ENCODE results near the gene SIX1. TPM values are rescaled to one million over a fixed set of nuclear protein-coding genes. Genes with fewer than 3 reads are reported as not detected.
A peak's percentile ranks its signal among the peaks of the same experiment; 100 is the strongest.

The SIX1 gene
- total and polyA plus RNA-seq, 2 of the 13 experiments (the other 11 are each of a cell fraction or from before 2014, with no cell fraction given): 1.7 to 6.5 TPM

GRCh38 chr14:60648249-60648933, 886 bp downstream of the SIX1 start (continued):
- TF ChIP-seq ZNF746 (CRISPR knock-in tag; IDR thresholded peaks at IDR 0.05) (no peak), ADNP (CRISPR knock-in tag; IDR thresholded peaks at IDR 0.05) (no peak), NR2C2 (CRISPR knock-in tag; IDR thresholded peaks at IDR 0.05; ENCODE audit: borderline replicate concordance) (0 out of 2 replicates have a peak, but pooled peaks have one; percentile 39), ATF3 (CRISPR knock-in tag; IDR thresholded peaks at IDR 0.05) (no peak), BHLHE40 (IDR thresholded peaks at IDR 0.05; ENCODE audit: low read length) (no peak), ZFP36L2 (CRISPR knock-in tag; IDR thresholded peaks at IDR 0.05) (no peak), POLR2A (IDR thresholded peaks at IDR 0.05; ENCODE audit: insufficient read depth in 1 of 2, low read depth in 2 of 2, low read length in 2 of 2) (no peak), SP1 (IDR thresholded peaks at IDR 0.05) (no peak), SP1 (CRISPR knock-in tag; IDR thresholded peaks at IDR 0.05) (no peak), ZNF543 (CRISPR knock-in tag; IDR thresholded peaks at IDR 0.05) (no peak; the same call in 1 of the 2 replicates), GABPB1 (CRISPR knock-in tag; IDR thresholded peaks at IDR 0.05) (no peak), THYN1 (CRISPR knock-in tag; IDR thresholded peaks at IDR 0.05; ENCODE audit: borderline replicate concordance, low read depth) (no peak), GLI4 (CRISPR knock-in tag; IDR thresholded peaks at IDR 0.05; ENCODE audit: borderline replicate concordance) (no peak), ZBTB46 (CRISPR knock-in tag; IDR thresholded peaks at IDR 0.05; ENCODE audit: borderline replicate concordance) (no peak), ZEB1 (IDR thresholded peaks at IDR 0.05; ENCODE audit: insufficient replicate concordance, low read depth) (peak; percentile 25), JUNB (CRISPR knock-in tag; IDR thresholded peaks at IDR 0.05; ENCODE audit: borderline replicate concordance) (no peak), TCF12 (IDR thresholded peaks at IDR 0.05) (no peak), TCF12 (CRISPR knock-in tag; IDR thresholded peaks at IDR 0.05) (no peak), ZNF235 (CRISPR knock-in tag; IDR thresholded peaks at IDR 0.05; ENCODE audit: borderline replicate concordance) (no peak), ZNF232 (CRISPR knock-in tag; IDR thresholded peaks at IDR 0.05; ENCODE audit: borderline replicate concordance) (no peak), HNRNPLL (IDR thresholded peaks at IDR 0.05; ENCODE audit: low read depth, low read length, poor library complexity, severe bottlenecking) (no peak), ZNF607 (CRISPR knock-in tag; IDR thresholded peaks at IDR 0.05; ENCODE audit: borderline replicate concordance) (no peak; the same call in 1 of the 2 replicates), RFX3 (CRISPR knock-in tag; IDR thresholded peaks at IDR 0.05) (no peak), ZNF280B (CRISPR knock-in tag; IDR thresholded peaks at IDR 0.05; ENCODE audit: borderline replicate concordance) (no peak), ZNF678 (CRISPR knock-in tag; IDR thresholded peaks at IDR 0.05) (0 out of 2 replicates have a peak, but pooled peaks have one; percentile 28), NBN (conservative IDR thresholded peaks at IDR 0.05) (no peak), SP5 (CRISPR knock-in tag; IDR thresholded peaks at IDR 0.05; ENCODE audit: borderline replicate concordance, low read depth) (no peak), ZNF124 (CRISPR knock-in tag; IDR thresholded peaks at IDR 0.05) (no peak), NFKBIZ (CRISPR knock-in tag; IDR thresholded peaks at IDR 0.05) (no peak)
